Neural cell (in vitro differentiated cells): ENCODE results near the gene DNAAF1.

Experiments used
- CTCF ChIP-seq: fragments of 450-650 bp; IDR thresholded peaks from 2 replicates; pipeline ENCODE4 v1.5.1; 2014; ENCODE audit warnings: antibody characterized with exemption, mild to moderate bottlenecking, moderate library complexity; ENCODE audit not compliant: poor library complexity, severe bottlenecking
- EP300 ChIP-seq: fragments of 450-650 bp; conservative IDR thresholded peaks from 2 replicates; pipeline ENCODE4 v1.6.1; 2014; ENCODE audit warnings: antibody characterized with exemption, mild to moderate bottlenecking, moderate library complexity; ENCODE audit not compliant: poor library complexity, severe bottlenecking
- POLR2AphosphoS5 ChIP-seq: IDR thresholded peaks from 2 replicates; pipeline ENCODE4 v1.6.1; 2012
- REST ChIP-seq: IDR thresholded peaks from 2 replicates; pipeline ENCODE4 v1.6.1; 2012; ENCODE audit warnings: borderline replicate concordance
- SMC3 ChIP-seq: fragments of 450-650 bp; conservative IDR thresholded peaks from 2 replicates; pipeline ENCODE4 v1.6.1; 2014; ENCODE audit warnings: antibody characterized with exemption, mild to moderate bottlenecking, moderate library complexity; ENCODE audit not compliant: poor library complexity

GRCh38 chr16:84224554-84224953, 79.4 kb downstream of the DNAAF1 start:
- no peak for TF ChIP-seq CTCF
- no peak for TF ChIP-seq EP300
- no peak for TF ChIP-seq SMC3
- TF ChIP-seq POLR2AphosphoS5, result no peak
- TF ChIP-seq REST, result no peak
